Measurements from ENCODE around the gene CACNA1A.

Gene CACNA1A

DNA sequence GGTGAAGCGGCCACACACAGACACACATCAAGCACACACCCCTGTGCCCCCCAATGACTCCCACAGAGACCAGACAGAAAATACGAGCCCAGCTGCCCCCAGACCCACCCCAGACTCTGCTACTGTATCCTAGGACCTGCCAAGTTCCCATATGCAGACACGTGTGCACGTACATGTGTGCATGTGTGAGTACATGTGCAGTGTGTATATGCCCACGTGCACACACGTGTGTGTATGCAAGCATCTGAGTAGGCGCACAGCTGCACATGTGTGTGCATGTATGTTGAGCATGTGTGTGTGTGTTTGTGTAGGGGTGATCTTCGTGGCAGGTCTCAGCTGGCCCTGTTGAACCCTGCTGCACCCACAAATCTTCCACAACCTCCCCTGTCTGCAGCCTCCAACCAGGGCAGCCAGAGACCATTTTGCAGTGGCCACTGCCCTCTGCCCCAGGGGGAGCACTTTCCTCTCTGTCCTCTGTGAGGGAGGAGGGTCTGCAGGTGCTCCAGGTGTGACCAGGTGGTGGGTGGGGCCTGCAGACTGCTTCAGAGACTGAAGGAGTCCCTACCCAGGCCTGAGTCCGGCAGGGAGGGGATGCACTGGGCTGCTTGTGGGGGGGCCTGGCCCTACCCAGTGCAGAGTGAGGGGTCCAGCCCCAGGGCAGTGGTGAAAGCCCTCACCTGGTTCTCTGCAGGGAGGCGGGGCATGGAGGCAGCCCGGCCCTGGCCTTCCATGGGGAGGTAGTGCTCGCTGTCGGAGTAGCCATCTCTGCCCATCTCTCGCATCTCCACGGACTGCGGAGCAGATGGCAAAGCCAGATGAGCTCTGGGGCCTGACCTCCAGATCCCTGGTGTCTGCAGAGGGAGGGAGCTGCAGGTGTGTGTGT, 294.6 kb downstream of the CACNA1A start:
- H3K9ac ChIP-seq (ENCODE audit: low read length): no peak overlapping the region
- H3F3A ChIP-seq (ENCODE audit: insufficient read depth, low read length): no peaks in the 10 kb centered on the region
- no peak for TF ChIP-seq CTCF (IDR thresholded peaks at IDR 0.05; ENCODE audit: low read length)
- TF ChIP-seq EZH2 (IDR thresholded peaks at IDR 0.05; ENCODE audit: borderline replicate concordance, low read length): no peak
- H3K4me3 ChIP-seq (ENCODE audit: low read depth, low read length, poor library complexity, severe bottlenecking): no peak overlapping the region
- no peak overlapping the region for H3K27ac ChIP-seq (ENCODE audit: low read depth, low read length, poor library complexity, severe bottlenecking)
- no peaks in the 10 kb centered on the region for H3K79me2 ChIP-seq (ENCODE audit: insufficient read depth, low read length)
- peaks cover 8% of the 10 kb centered on the region for H3K27me3 ChIP-seq (ENCODE audit: insufficient read depth, low read length)
- H3K4me2 ChIP-seq (ENCODE audit: low read length): no peak overlapping the region
- H2AFZ ChIP-seq (ENCODE audit: low read length): no peak overlapping the region
- H3K9me3 ChIP-seq (ENCODE audit: low read length): no peaks in the 10 kb centered on the region
- no peaks in the 10 kb centered on the region for H4K20me1 ChIP-seq (ENCODE audit: insufficient read depth, low read length)
- H3K4me1 ChIP-seq (ENCODE audit: insufficient read depth, low read length, severe bottlenecking): peaks cover 14% of the 10 kb centered on the region
- H3K9me2 ChIP-seq (ENCODE audit: low read depth, low read length): no peaks in the 10 kb centered on the region
- H3K36me3 ChIP-seq (ENCODE audit: insufficient read depth, low read length): no peaks in the 10 kb centered on the region

DNA sequence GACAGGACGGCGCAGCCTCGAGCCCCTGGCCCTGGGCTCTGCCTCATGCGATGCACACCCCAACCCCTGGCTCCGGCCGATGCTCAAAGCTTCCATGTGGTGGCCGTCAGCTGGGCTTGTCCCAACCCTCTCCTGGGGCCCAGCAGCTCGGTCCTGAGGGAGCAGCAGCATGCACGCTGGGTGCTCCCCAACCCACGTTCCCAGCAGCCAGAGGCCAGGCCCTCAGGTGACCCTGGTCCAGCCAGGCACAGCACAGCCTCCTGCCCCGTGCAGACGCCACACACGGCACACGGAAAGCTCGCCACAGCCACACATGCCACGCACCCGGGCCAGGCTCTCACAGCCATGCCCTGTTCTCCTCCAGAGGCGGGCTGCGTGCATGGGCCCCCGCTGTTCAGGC, 295.3 kb downstream of the CACNA1A start:
- Histone ChIP-seq H3K4me1 (ENCODE audit: insufficient read depth, low read length, severe bottlenecking) (peaks cover 14% of the 10 kb centered on the region), H3K4me3 (ENCODE audit: low read depth, low read length, poor library complexity, severe bottlenecking) (no peak overlapping the region), H3K27me3 (ENCODE audit: insufficient read depth, low read length) (peaks cover 7% of the 10 kb centered on the region), H2AFZ (ENCODE audit: low read length) (no peak overlapping the region), H3K9me2 (ENCODE audit: low read depth, low read length) (no peaks in the 10 kb centered on the region), H3K9ac (ENCODE audit: low read length) (no peak overlapping the region), H4K20me1 (ENCODE audit: insufficient read depth, low read length) (no peaks in the 10 kb centered on the region), H3F3A (ENCODE audit: insufficient read depth, low read length) (no peaks in the 10 kb centered on the region), H3K36me3 (ENCODE audit: insufficient read depth, low read length) (no peaks in the 10 kb centered on the region), H3K27ac (ENCODE audit: low read depth, low read length, poor library complexity, severe bottlenecking) (no peak overlapping the region), H3K4me2 (ENCODE audit: low read length) (no peak overlapping the region), H3K79me2 (ENCODE audit: insufficient read depth, low read length) (no peaks in the 10 kb centered on the region), H3K9me3 (ENCODE audit: low read length) (no peaks in the 10 kb centered on the region)
- no peak for TF ChIP-seq CTCF (IDR thresholded peaks at IDR 0.05; ENCODE audit: low read length)
- no peak for TF ChIP-seq EZH2 (IDR thresholded peaks at IDR 0.05; ENCODE audit: borderline replicate concordance, low read length)

DNA sequence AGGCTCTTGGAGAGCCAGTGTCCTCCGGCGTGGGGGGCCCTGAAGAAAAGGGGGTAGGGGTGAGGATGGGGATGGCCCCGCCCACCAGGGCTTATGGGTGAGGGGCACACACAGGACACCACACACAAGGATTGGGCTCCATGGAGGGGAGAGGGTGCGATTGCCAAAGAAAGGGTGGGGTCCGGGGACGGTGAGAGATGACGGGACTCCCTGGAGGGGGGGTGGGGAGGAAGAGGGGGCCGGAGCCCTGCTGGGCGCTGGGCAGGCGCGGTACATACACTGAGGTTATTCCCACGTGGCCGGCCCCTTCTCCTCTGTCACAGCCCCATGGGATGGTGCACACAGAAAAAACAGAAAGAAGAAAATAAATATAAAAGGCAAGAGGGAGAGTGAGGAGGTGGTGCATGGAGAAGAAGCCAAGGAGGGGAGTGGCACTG, 295.9 kb downstream of the CACNA1A start:
- Histone ChIP-seq H3K4me3 (ENCODE audit: low read depth, low read length, poor library complexity, severe bottlenecking) (no peak overlapping the region), H3K9me2 (ENCODE audit: low read depth, low read length) (no peaks in the 10 kb centered on the region), H3K9ac (ENCODE audit: low read length) (no peak overlapping the region), H3K27ac (ENCODE audit: low read depth, low read length, poor library complexity, severe bottlenecking) (no peak overlapping the region), H2AFZ (ENCODE audit: low read length) (no peak overlapping the region), H3K36me3 (ENCODE audit: insufficient read depth, low read length) (no peaks in the 10 kb centered on the region), H4K20me1 (ENCODE audit: insufficient read depth, low read length) (no peaks in the 10 kb centered on the region), H3K4me2 (ENCODE audit: low read length) (no peak overlapping the region), H3K9me3 (ENCODE audit: low read length) (no peaks in the 10 kb centered on the region), H3F3A (ENCODE audit: insufficient read depth, low read length) (no peaks in the 10 kb centered on the region), H3K4me1 (ENCODE audit: insufficient read depth, low read length, severe bottlenecking) (peaks cover 14% of the 10 kb centered on the region), H3K79me2 (ENCODE audit: insufficient read depth, low read length) (no peaks in the 10 kb centered on the region), H3K27me3 (ENCODE audit: insufficient read depth, low read length) (peaks cover 7% of the 10 kb centered on the region)
- TF ChIP-seq CTCF (IDR thresholded peaks at IDR 0.05; ENCODE audit: low read length) (no peak), EZH2 (IDR thresholded peaks at IDR 0.05; ENCODE audit: borderline replicate concordance, low read length) (no peak)
